Skeletal muscle satellite cell (primary cell): ENCODE measurements around the gene MBTPS1.

ENCODE experiments used
- H3K27me3 ChIP-seq: 2 replicates; pipeline ENCODE4 v1.7.0; 2013; ENCODE audit warnings: low read length; ENCODE audit not compliant: control insufficient read depth, insufficient read depth
- H3K36me3 ChIP-seq: 2 replicates; pipeline ENCODE4 v1.7.0; 2013; ENCODE audit warnings: mild to moderate bottlenecking, control low read depth, low read length; ENCODE audit not compliant: insufficient read depth
- H3K4me1 ChIP-seq: 2 replicates; pipeline ENCODE4 v1.7.0; 2013; ENCODE audit warnings: low read length; ENCODE audit not compliant: control insufficient read depth, insufficient read depth
- H3K4me2 ChIP-seq: 2 replicates; pipeline ENCODE4 v1.7.0; 2013; ENCODE audit warnings: mild to moderate bottlenecking, low read length
- H3K4me3 ChIP-seq: 2 replicates; pipeline ENCODE4 v1.7.0; 2013; ENCODE audit warnings: low read length
- H3K9ac ChIP-seq: 2 replicates; pipeline ENCODE4 v1.7.0; 2013; ENCODE audit warnings: mild to moderate bottlenecking, low read depth, low read length, moderate library complexity
- H3K9me3 ChIP-seq: replicated peaks from 2 replicates; pipeline ENCODE4 v1.7.0; 2013; ENCODE audit warnings: mild to moderate bottlenecking, control low read depth, low read length

The MBTPS1 gene

GRCh38 chr16:84058211-84058610, 58.5 kb downstream of the MBTPS1 start:
- peaks cover 82% of the 10 kb centered on the region for H3K36me3 ChIP-seq
- peaks cover 4% of the 10 kb centered on the region for H3K4me1 ChIP-seq
- no peaks in the 10 kb centered on the region for H3K9me3 ChIP-seq
- no peak overlapping the region for H3K4me2 ChIP-seq
- no peak overlapping the region for H3K4me3 ChIP-seq
- H3K9ac ChIP-seq: no peak overlapping the region
- H3K27me3 ChIP-seq: no peaks in the 10 kb centered on the region

GRCh38 chr16:84056933-84057332, 59.8 kb downstream of the MBTPS1 start:
- Histone ChIP-seq H3K9ac (no peak overlapping the region), H3K9me3 (no peaks in the 10 kb centered on the region), H3K36me3 (peaks cover 83% of the 10 kb centered on the region), H3K4me1 (no peaks in the 10 kb centered on the region), H3K4me3 (no peak overlapping the region), H3K27me3 (no peaks in the 10 kb centered on the region), H3K4me2 (no peak overlapping the region)

GRCh38 chr16:84055801-84056634, 60.7 kb downstream of the MBTPS1 start:
- Histone ChIP-seq H3K27me3 (no peaks in the 10 kb centered on the region), H3K4me2 (no peak overlapping the region), H3K9me3 (no peaks in the 10 kb centered on the region), H3K4me3 (no peak overlapping the region), H3K36me3 (peaks cover 74% of the 10 kb centered on the region), H3K9ac (no peak overlapping the region), H3K4me1 (no peaks in the 10 kb centered on the region)

- peaks cover 71% of the 10 kb centered on the region for H3K36me3 ChIP-seq
- H3K4me2 ChIP-seq: no peak overlapping the region
- no peak overlapping the region for H3K9ac ChIP-seq
- no peaks in the 10 kb centered on the region for H3K4me1 ChIP-seq
- no peaks in the 10 kb centered on the region for H3K27me3 ChIP-seq
- H3K9me3 ChIP-seq: no peaks in the 10 kb centered on the region
- H3K4me3 ChIP-seq: no peak overlapping the region
Observed at GRCh38 chr16:84055366-84055765, 61.4 kb downstream of the MBTPS1 start.

GRCh38 chr16:84054916-84055315, 61.8 kb downstream of the MBTPS1 start:
- H3K4me2 ChIP-seq: no peak overlapping the region
- H3K9ac ChIP-seq: no peak overlapping the region
- no peaks in the 10 kb centered on the region for H3K9me3 ChIP-seq
- H3K27me3 ChIP-seq: no peaks in the 10 kb centered on the region
- H3K4me1 ChIP-seq: no peaks in the 10 kb centered on the region
- peaks cover 69% of the 10 kb centered on the region for H3K36me3 ChIP-seq
- no peak overlapping the region for H3K4me3 ChIP-seq

- Histone ChIP-seq H3K4me1 (no peaks in the 10 kb centered on the region), H3K4me2 (no peak overlapping the region), H3K36me3 (peaks cover 68% of the 10 kb centered on the region), H3K27me3 (no peaks in the 10 kb centered on the region), H3K4me3 (no peak overlapping the region), H3K9ac (no peak overlapping the region), H3K9me3 (no peaks in the 10 kb centered on the region)
Observed at GRCh38 chr16:84054271-84054670, 62.5 kb downstream of the MBTPS1 start.

- Histone ChIP-seq H3K4me3 (no peak overlapping the region), H3K9me3 (no peaks in the 10 kb centered on the region), H3K4me1 (no peaks in the 10 kb centered on the region), H3K4me2 (no peak overlapping the region), H3K36me3 (peaks cover 59% of the 10 kb centered on the region), H3K27me3 (no peaks in the 10 kb centered on the region), H3K9ac (no peak overlapping the region)
Observed at GRCh38 chr16:84053237-84053636, 63.5 kb downstream of the MBTPS1 start.

GRCh38 chr16:84052071-84052622, 64.6 kb downstream of the MBTPS1 start:
- H3K36me3 ChIP-seq: peaks cover 49% of the 10 kb centered on the region
- H3K4me2 ChIP-seq: no peak overlapping the region
- no peaks in the 10 kb centered on the region for H3K9me3 ChIP-seq
- no peak overlapping the region for H3K9ac ChIP-seq
- no peaks in the 10 kb centered on the region for H3K27me3 ChIP-seq
- no peaks in the 10 kb centered on the region for H3K4me1 ChIP-seq
- no peak overlapping the region for H3K4me3 ChIP-seq

- Histone ChIP-seq H3K4me2 (no peak overlapping the region), H3K4me1 (no peaks in the 10 kb centered on the region), H3K27me3 (no peaks in the 10 kb centered on the region), H3K4me3 (no peak overlapping the region), H3K36me3 (peaks cover 33% of the 10 kb centered on the region), H3K9ac (no peak overlapping the region), H3K9me3 (no peaks in the 10 kb centered on the region)
Observed at GRCh38 chr16:84050316-84050715, 66.4 kb downstream of the MBTPS1 start.

GRCh38 chr16:84049403-84050060, 67.2 kb downstream of the MBTPS1 start:
- Histone ChIP-seq H3K4me2 (no peak overlapping the region), H3K4me1 (no peaks in the 10 kb centered on the region), H3K36me3 (peaks cover 25% of the 10 kb centered on the region), H3K9me3 (no peaks in the 10 kb centered on the region), H3K9ac (no peak overlapping the region), H3K4me3 (no peak overlapping the region), H3K27me3 (no peaks in the 10 kb centered on the region)

GRCh38 chr16:84048871-84049270, 67.9 kb downstream of the MBTPS1 start:
- no peak overlapping the region for H3K9ac ChIP-seq
- no peak overlapping the region for H3K4me3 ChIP-seq

More at GRCh38 chr16:84048871-84049270, 67.9 kb downstream of the MBTPS1 start:
- H3K36me3 ChIP-seq: peaks cover 20% of the 10 kb centered on the region
- no peaks in the 10 kb centered on the region for H3K4me1 ChIP-seq
- H3K9me3 ChIP-seq: no peaks in the 10 kb centered on the region
- H3K27me3 ChIP-seq: no peaks in the 10 kb centered on the region
- no peak overlapping the region for H3K4me2 ChIP-seq
